Measurements from ENCODE around the gene ASPSCR1.

Gene ASPSCR1

DNA sequence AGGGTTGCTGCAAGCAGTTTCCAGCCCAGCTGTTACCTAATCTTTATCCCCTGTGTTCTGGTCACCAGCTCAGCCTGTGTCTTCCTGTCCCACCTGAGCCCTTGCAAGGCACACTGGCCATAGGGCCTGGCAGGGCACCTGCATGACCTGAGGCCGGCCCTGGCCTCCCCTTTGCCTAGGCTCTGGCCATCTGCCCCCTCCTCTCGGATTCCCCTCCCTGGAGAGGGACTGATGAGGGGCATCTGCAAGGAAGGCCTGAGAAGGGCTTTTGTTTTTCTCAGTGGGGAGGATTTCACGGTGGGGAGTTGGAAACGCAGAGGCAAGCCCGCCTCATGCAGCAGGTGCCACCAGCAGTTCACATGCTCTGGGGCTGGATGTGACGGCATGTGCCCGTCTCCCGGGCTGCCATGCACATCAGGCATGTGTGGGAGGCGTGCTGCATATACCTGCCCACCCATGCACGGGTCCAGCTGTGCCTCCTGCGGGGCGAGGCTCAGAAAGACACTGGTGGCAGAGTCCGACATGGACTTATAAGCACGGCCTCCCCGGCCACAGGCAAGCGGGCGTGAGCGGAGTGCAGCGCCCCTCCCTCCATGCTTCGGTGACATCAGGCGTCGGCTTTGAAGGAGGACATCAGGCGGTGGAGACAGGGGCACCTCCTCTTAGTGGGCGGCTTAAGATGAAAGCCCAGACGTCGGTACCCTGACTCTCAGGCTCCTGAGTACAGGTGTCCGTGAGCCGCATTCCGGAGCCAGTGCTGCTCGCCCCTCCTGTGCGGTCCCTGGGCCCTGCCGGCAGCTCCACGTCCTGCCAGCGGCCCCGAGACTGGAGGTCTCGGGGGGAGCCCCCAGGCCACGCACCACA is 16.5 kb downstream of the ASPSCR1 start:
- TF ChIP-seq, protein P1, sequence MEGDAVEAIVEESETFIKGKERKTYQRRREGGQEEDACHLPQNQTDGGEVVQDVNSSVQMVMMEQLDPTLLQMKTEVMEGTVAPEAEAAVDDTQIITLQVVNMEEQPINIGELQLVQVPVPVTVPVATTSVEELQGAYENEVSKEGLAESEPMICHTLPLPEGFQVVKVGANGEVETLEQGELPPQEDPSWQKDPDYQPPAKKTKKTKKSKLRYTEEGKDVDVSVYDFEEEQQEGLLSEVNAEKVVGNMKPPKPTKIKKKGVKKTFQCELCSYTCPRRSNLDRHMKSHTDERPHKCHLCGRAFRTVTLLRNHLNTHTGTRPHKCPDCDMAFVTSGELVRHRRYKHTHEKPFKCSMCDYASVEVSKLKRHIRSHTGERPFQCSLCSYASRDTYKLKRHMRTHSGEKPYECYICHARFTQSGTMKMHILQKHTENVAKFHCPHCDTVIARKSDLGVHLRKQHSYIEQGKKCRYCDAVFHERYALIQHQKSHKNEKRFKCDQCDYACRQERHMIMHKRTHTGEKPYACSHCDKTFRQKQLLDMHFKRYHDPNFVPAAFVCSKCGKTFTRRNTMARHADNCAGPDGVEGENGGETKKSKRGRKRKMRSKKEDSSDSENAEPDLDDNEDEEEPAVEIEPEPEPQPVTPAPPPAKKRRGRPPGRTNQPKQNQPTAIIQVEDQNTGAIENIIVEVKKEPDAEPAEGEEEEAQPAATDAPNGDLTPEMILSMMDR (conservative IDR thresholded peaks at IDR 0.05; ENCODE audit: control insufficient read depth, insufficient read depth, low read depth, low read length) = no peak

DNA sequence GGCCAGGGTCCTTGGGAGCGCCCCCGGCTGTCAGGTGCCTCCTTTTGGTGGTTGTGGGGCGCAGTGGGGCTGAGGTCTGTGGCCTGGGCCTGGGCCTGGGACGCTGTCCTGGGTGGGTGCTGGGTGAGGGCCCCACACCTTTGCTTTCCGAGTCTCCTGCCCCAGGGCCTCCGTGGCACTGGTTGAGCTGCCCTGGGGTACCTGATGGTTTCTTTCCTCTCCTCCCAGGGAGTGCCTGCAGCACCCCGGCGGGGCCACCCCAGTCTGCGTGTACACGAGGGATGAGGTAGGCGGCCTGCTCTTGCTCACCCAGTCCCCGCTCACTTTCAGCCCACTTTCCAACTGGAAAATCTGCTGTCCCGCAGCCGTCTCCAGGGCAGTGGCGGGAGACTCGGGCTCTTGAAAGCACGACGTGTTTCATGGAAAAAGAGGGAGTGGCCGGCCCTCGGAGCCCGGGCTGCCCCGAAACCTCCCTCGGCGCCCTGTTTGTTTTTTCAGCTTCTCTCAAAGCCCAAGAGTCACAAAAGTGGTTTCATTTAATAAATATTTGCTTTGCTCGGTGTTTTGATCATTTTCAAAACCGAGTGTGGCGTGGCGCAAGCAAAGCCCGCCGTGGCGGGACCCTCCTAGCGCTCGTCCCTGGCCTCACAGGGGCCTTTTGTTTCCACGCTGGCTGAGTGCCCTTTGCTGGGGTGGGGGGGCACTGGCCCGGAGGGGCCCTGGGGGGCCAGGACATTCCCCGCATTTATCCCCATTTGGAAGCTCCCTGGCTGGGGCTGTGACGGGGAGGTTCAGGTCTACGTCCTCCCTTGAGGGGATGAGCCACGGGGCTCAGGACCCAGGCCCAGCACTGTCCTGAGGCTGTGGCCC is 17.4 kb downstream of the ASPSCR1 start:
- no peak overlapping the region for H3K4me3 ChIP-seq (ENCODE audit: control insufficient read depth, low read depth, low read length)
- TF ChIP-seq, protein P1 (conservative IDR thresholded peaks at IDR 0.05; ENCODE audit: control insufficient read depth, insufficient read depth, low read depth, low read length) = no peak
- DNase-seq (ENCODE audit: low read depth) = no peak

More for the DNA sequence above, 16.5 kb downstream of the ASPSCR1 start:
- no peak for DNase-seq (ENCODE audit: low read depth)
- no peak overlapping the region for H3K4me3 ChIP-seq (ENCODE audit: control insufficient read depth, low read depth, low read length)

DNA sequence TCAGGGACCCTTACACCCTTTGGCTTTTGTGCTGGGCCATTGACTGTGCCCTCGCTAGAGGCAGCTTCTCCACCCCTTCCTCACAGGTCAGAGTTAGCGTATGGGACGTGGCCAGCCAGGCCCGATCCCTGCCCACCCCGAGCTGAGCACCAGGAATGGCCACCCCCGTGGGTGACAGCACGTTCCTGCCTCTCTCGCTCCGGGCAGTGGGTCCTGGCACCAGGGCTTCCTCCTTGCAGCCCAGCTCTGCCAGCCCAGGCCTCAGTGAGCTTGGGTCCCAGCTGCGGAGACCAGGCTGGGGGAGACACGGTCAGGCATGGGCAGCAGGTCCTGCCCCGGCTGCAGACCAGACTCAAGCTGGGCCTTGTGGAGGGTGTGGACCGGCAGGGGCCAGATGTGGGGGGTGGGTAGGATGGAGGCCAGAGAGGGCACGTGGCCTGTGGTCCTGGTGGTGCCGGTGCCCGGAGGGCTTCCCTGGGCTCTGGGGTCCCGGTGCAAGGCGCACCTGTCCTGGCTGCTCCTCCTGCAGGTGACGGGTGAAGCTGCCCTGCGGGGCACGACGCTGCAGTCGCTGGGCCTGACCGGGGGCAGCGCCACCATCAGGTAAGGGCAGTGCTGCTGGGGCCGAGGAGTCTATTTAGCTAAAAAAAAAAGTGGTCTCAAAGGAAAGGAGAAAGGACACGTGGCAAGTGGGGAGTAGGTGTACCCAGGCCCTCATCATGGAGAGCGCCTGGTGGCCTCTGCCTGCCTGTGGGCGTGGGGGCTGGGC is 18.2 kb downstream of the ASPSCR1 start:
- H3K4me3 ChIP-seq (ENCODE audit: control insufficient read depth, low read depth, low read length) = no peak overlapping the region
- DNase-seq (ENCODE audit: low read depth) = no peak
- TF ChIP-seq, protein P1 (conservative IDR thresholded peaks at IDR 0.05; ENCODE audit: control insufficient read depth, insufficient read depth, low read depth, low read length) = no peak

DNA sequence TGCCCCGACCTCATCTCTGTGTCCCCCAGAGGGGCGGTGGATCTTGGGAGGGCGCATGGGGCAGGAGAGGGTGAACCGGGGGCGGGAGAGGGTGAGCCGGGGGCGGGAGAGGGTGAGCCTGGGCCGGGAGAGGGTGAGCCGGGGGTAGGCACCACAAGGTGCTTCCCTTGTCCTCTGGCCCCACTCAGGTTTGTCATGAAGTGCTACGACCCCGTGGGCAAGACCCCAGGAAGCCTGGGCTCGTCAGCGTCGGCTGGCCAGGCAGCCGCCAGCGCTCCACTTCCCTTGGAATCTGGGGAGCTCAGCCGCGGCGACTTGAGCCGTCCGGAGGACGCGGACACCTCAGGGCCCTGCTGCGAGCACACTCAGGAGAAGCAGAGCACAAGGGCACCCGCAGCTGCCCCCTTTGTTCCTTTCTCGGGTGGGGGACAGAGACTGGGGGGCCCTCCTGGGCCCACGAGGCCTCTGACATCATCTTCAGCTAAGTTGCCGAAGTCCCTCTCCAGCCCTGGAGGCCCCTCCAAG is 18.9 kb downstream of the ASPSCR1 start:
- DNase-seq (ENCODE audit: low read depth) = no peak
- TF ChIP-seq, protein P1 (conservative IDR thresholded peaks at IDR 0.05; ENCODE audit: control insufficient read depth, insufficient read depth, low read depth, low read length) = no peak
- no peak overlapping the region for H3K4me3 ChIP-seq (ENCODE audit: control insufficient read depth, low read depth, low read length)

DNA sequence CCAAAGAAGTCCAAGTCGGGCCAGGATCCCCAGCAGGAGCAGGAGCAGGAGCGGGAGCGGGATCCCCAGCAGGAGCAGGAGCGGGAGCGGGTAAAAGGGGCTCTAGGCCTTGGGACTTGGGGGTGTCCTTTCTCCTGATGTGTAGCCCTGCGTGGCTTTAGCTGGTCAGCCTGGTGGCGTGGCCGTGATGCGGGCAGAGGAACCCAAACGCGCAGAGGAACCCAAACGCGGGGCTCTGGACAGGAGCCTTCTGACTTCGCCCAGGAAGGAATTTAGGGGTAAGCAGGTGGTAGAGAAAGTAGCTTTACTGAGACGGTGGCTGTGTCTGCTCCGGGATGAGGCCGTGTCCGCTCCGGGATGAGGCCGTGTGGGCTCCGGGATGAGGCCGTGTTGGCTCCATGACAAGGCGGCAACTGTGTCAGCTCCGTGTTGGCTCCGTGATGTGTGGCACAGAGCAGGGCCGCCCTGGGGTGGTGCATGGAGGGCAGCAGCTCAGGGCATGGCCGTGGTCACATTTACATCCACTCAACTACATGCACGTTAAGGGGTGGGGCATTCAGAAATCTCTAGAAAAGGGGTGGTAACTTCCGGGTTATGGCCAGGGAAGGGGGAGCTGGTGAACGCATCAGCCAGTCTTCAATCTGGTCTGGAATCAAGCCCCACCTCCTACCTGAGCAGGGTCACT is 19.5 kb downstream of the ASPSCR1 start:
- no peak for DNase-seq (ENCODE audit: low read depth)
- TF ChIP-seq, protein P1 (conservative IDR thresholded peaks at IDR 0.05; ENCODE audit: control insufficient read depth, insufficient read depth, low read depth, low read length) = no peak
- H3K4me3 ChIP-seq (ENCODE audit: control insufficient read depth, low read depth, low read length) = no peak overlapping the region
